GM12878 (cell line): ENCODE results near the gene NEXMIF. TPM values are rescaled to one million over a fixed set of nuclear protein-coding genes. Genes with fewer than 3 reads are reported as not detected.

Source experiments
- ATF7 ChIP-seq: fragments of 450-650 bp; IDR thresholded peaks from 2 replicates; pipeline ENCODE4 v1.6.1; 2016; ENCODE audit warnings: low read depth, mild to moderate bottlenecking
- CHD2 ChIP-seq: IDR thresholded peaks from 2 replicates; pipeline ENCODE4 v1.6.1; 2011; ENCODE audit warnings: low read depth, low read length, improper control_type of control experiment, borderline replicate concordance
- EED ChIP-seq: sonication (generic); IDR thresholded peaks from 2 replicates; pipeline ENCODE4 v1.6.1; 2016; ENCODE audit warnings: antibody characterized with exemption, low read depth
- HDAC2 ChIP-seq: fragments of 200-600 bp; sonication (generic); IDR thresholded peaks from 2 replicates; pipeline ENCODE4 v1.6.1; 2017
- IKZF1 ChIP-seq: fragments of 450-650 bp; conservative IDR thresholded peaks from 2 replicates; pipeline ENCODE4 v1.6.1; 2017; ENCODE audit warnings: antibody characterized with exemption, mild to moderate bottlenecking
- JUNB ChIP-seq: IDR thresholded peaks from 2 replicates; pipeline ENCODE4 v1.6.1; 2016; ENCODE audit warnings: antibody characterized with exemption, mild to moderate bottlenecking
- NFXL1 ChIP-seq: fragments of 450-650 bp; IDR thresholded peaks from 2 replicates; pipeline ENCODE4 v1.6.1; 2017; ENCODE audit warnings: antibody characterized with exemption, mild to moderate bottlenecking, borderline replicate concordance
- NFYB ChIP-seq: IDR thresholded peaks from 2 replicates; pipeline ENCODE4 v1.6.1; 2011; ENCODE audit warnings: low read depth, mild to moderate bottlenecking, low read length, improper control_type of control experiment, moderate library complexity; ENCODE audit not compliant: insufficient read depth
- NR2F1 ChIP-seq: fragments of 450-650 bp; conservative IDR thresholded peaks from 2 replicates; pipeline ENCODE4 v1.6.1; 2017; ENCODE audit warnings: mild to moderate bottlenecking
- POLR2AphosphoS5 ChIP-seq: IDR thresholded peaks from 2 replicates; pipeline ENCODE4 v1.6.1; 2011; ENCODE audit warnings: mild to moderate bottlenecking, low read length, inconsistent platforms
- RB1 ChIP-seq: fragments of 450-650 bp; formaldehyde crosslinking; IDR thresholded peaks from 2 replicates; pipeline ENCODE4 v1.6.1; 2017; ENCODE audit warnings: mild to moderate bottlenecking, borderline replicate concordance
- RFX5 ChIP-seq: IDR thresholded peaks from 2 replicates; pipeline ENCODE4 v1.6.1; 2011; ENCODE audit warnings: low read depth, low read length, improper control_type of control experiment
- SIN3A ChIP-seq: IDR thresholded peaks from 2 replicates; pipeline ENCODE4 v1.6.1; 2012; ENCODE audit warnings: low read depth, low read length, improper control_type of control experiment
- SREBF2 ChIP-seq: IDR thresholded peaks from 2 replicates; pipeline ENCODE4 v1.6.1; 2012; ENCODE audit warnings: mild to moderate bottlenecking, low read length
- STAT3 ChIP-seq: IDR thresholded peaks from 2 replicates; pipeline ENCODE4 v1.6.1; 2011; ENCODE audit warnings: low read depth, low read length, improper control_type of control experiment
- TCF3 ChIP-seq: IDR thresholded peaks from 2 replicates; pipeline ENCODE4 v1.6.1; 2012; ENCODE audit warnings: low read depth, mild to moderate bottlenecking, low read length, borderline replicate concordance; ENCODE audit not compliant: insufficient read depth
- ZNF207 ChIP-seq: fragments of 450-650 bp; IDR thresholded peaks from 2 replicates; pipeline ENCODE4 v1.6.1; 2014; ENCODE audit warnings: antibody characterized with exemption, mild to moderate bottlenecking, borderline replicate concordance
- ZZZ3 ChIP-seq: IDR thresholded peaks from 2 replicates; pipeline ENCODE4 v1.6.1; 2011; ENCODE audit warnings: low read depth; ENCODE audit not compliant: control insufficient read depth, insufficient read length
- polyA plus RNA-seq, 11 experiments: library from polyadenylated mRNA; depleted of rRNA in 4 of 11; unstranded in 6 of 11; stranded (reverse) in 5 of 11; fragments of >200 nt; fragmentation: Nextera tagmentation in 4 of 11; fragmentation: Illumina TruSeq in 1 of 11; extraction: Ambion mirVana in 4 of 11; extraction: Trizol in 1 of 11; gene quantifications; 1 replicate in 1 of 11; 2 replicates in 10 of 11; pipeline versions ENCODE4 v1.2.1 to v1.2.3, GENCODE V29; 2011 to 2016; ENCODE audit warnings: inconsistent platforms in 2 of 11, missing spikeins in 2 of 11, low read depth in 1 of 11
- total RNA-seq, 4 experiments: library from RNA; depleted of rRNA in 3 of 4; stranded (reverse); fragments of >200 nt in 3 of 4; fragmentation: Illumina TruSeq in 1 of 4; extraction: Trizol in 1 of 4; gene quantifications; 2 replicates each; pipeline versions ENCODE4 v1.2.1 to v1.2.3, GENCODE V29; 2013 to 2021
- TF ChIP-seq, protein P1 (sequence below): fragments of 450-650 bp; IDR thresholded peaks from 2 replicates; pipeline ENCODE4 v1.6.1; 2017; ENCODE audit warnings: low read depth, mild to moderate bottlenecking, moderate library complexity
- TF ChIP-seq, protein P2 (sequence below): IDR thresholded peaks from 2 replicates; pipeline ENCODE4 v1.6.1; 2012; ENCODE audit warnings: low read depth, low read length, improper control_type of control experiment
- TF ChIP-seq, protein P3 (sequence below): fragments of 450-650 bp; formaldehyde crosslinking; IDR thresholded peaks from 2 replicates; pipeline ENCODE4 v1.5.0; 2022; ENCODE audit warnings: mild to moderate bottlenecking, missing genetic modification characterization
- TF ChIP-seq, protein P4 (sequence below): IDR thresholded peaks from 2 replicates; pipeline ENCODE4 v1.6.1; 2012; ENCODE audit warnings: mild to moderate bottlenecking, low read depth, low read length

Gene NEXMIF
- total and polyA plus RNA-seq, 10 of the 15 experiments (the other 5 are each of a cell fraction or from before 2014, with no cell fraction given), result 0.75 to 10.4 (median 4.3) TPM

DNA sequence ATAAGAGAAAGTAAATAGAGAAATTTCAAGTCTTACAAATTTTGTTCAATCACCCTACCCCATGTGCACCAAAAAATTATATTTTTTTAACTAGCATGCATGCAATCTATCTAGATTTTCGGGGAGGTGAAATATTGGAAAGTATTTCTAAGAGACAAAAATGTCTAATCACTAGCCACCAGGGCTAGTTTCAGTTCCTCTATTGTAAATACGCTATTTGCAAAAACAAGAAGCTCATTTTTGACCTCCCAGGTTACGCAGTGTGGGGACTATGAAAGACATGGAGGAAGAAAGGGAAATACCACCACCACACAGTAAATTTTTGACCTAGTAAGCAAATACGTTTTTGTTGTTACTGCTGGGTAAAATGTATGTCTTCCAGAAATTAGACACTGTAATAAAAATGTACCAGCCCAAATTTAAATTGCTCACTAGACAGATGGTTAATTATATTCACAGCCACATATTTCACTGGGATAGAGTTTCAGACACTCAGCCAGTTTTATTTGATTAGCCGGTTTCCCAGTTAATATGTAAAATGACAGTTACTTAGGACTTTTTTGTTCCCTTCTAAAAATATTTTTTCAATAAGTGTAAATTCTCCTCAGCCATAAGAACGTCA, 2.2 kb downstream of the NEXMIF start (continued):
- TF ChIP-seq ZZZ3 (no peak), RB1 (no peak), ZNF207 (no peak), CHD2 (0 out of 2 replicates have a peak, but pooled peaks have one; percentile 27), RFX5 (no peak), JUNB (no peak), STAT3 (peak; percentile 83; the same call in 1 of the 2 replicates), ATF7 (peak; percentile 48; the same call in 1 of the 2 replicates), NFYB (no peak), HDAC2 (no peak), POLR2AphosphoS5 (0 out of 2 replicates have a peak, but pooled peaks have one; percentile 39), TCF3 (no peak), SREBF2 (no peak), SIN3A (no peak), NR2F1 (peak; percentile 88), IKZF1 (peak; percentile 28; the same call in 1 of the 2 replicates), NFXL1 (no peak), EED (0 out of 2 replicates have a peak, but pooled peaks have one; percentile 20)
- TF ChIP-seq, protein P1, sequence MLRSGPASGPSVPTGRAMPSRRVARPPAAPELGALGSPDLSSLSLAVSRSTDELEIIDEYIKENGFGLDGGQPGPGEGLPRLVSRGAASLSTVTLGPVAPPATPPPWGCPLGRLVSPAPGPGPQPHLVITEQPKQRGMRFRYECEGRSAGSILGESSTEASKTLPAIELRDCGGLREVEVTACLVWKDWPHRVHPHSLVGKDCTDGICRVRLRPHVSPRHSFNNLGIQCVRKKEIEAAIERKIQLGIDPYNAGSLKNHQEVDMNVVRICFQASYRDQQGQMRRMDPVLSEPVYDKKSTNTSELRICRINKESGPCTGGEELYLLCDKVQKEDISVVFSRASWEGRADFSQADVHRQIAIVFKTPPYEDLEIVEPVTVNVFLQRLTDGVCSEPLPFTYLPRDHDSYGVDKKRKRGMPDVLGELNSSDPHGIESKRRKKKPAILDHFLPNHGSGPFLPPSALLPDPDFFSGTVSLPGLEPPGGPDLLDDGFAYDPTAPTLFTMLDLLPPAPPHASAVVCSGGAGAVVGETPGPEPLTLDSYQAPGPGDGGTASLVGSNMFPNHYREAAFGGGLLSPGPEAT, result peak; percentile 55
- TF ChIP-seq, protein P2, sequence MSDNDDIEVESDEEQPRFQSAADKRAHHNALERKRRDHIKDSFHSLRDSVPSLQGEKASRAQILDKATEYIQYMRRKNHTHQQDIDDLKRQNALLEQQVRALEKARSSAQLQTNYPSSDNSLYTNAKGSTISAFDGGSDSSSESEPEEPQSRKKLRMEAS, result no peak
- TF ChIP-seq, protein P3, sequence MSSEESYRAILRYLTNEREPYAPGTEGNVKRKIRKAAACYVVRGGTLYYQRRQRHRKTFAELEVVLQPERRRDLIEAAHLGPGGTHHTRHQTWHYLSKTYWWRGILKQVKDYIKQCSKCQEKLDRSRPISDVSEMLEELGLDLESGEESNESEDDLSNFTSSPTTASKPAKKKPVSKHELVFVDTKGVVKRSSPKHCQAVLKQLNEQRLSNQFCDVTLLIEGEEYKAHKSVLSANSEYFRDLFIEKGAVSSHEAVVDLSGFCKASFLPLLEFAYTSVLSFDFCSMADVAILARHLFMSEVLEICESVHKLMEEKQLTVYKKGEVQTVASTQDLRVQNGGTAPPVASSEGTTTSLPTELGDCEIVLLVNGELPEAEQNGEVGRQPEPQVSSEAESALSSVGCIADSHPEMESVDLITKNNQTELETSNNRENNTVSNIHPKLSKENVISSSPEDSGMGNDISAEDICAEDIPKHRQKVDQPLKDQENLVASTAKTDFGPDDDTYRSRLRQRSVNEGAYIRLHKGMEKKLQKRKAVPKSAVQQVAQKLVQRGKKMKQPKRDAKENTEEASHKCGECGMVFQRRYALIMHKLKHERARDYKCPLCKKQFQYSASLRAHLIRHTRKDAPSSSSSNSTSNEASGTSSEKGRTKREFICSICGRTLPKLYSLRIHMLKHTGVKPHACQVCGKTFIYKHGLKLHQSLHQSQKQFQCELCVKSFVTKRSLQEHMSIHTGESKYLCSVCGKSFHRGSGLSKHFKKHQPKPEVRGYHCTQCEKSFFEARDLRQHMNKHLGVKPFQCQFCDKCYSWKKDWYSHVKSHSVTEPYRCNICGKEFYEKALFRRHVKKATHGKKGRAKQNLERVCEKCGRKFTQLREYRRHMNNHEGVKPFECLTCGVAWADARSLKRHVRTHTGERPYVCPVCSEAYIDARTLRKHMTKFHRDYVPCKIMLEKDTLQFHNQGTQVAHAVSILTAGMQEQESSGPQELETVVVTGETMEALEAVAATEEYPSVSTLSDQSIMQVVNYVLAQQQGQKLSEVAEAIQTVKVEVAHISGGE (CRISPR knock-in tag), result no peak
- TF ChIP-seq, protein P4, sequence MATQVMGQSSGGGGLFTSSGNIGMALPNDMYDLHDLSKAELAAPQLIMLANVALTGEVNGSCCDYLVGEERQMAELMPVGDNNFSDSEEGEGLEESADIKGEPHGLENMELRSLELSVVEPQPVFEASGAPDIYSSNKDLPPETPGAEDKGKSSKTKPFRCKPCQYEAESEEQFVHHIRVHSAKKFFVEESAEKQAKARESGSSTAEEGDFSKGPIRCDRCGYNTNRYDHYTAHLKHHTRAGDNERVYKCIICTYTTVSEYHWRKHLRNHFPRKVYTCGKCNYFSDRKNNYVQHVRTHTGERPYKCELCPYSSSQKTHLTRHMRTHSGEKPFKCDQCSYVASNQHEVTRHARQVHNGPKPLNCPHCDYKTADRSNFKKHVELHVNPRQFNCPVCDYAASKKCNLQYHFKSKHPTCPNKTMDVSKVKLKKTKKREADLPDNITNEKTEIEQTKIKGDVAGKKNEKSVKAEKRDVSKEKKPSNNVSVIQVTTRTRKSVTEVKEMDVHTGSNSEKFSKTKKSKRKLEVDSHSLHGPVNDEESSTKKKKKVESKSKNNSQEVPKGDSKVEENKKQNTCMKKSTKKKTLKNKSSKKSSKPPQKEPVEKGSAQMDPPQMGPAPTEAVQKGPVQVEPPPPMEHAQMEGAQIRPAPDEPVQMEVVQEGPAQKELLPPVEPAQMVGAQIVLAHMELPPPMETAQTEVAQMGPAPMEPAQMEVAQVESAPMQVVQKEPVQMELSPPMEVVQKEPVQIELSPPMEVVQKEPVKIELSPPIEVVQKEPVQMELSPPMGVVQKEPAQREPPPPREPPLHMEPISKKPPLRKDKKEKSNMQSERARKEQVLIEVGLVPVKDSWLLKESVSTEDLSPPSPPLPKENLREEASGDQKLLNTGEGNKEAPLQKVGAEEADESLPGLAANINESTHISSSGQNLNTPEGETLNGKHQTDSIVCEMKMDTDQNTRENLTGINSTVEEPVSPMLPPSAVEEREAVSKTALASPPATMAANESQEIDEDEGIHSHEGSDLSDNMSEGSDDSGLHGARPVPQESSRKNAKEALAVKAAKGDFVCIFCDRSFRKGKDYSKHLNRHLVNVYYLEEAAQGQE, result no peak
